ENCODE measurements around the gene SPATA31A6.
"Not testable (repeated sequence)": the region's sequence is repeated elsewhere in the genome, so short reads cannot be mapped to it uniquely, and the experiment has no call there.

SPATA31A6 gene

GRCh38 chr9:42183359-42183758, at the start of gene SPATA31A6:
Gene SPATA31A6, plus strand, starts transcription at chr9:42183659. Its CDS starts 29 bp downstream, at chr9:42183688.
- DNase-seq = not testable (repeated sequence)

- peak; percentile 14 for DNase-seq
Measured at GRCh38 chr9:42160299-42160698, 23.2 kb upstream of the SPATA31A6 start.

GRCh38 chr9:42219861-42220260, 36.4 kb downstream of the SPATA31A6 start:
- not testable (repeated sequence) for DNase-seq

GRCh38 chr9:42223230-42223629, 39.8 kb downstream of the SPATA31A6 start:
- DNase-seq = not testable (repeated sequence)

GRCh38 chr9:42233031-42233430, 49.6 kb downstream of the SPATA31A6 start:
- not testable (repeated sequence) for DNase-seq

- DNase-seq = not testable (repeated sequence)
Measured at GRCh38 chr9:42234610-42235009, 51.2 kb downstream of the SPATA31A6 start.

GRCh38 chr9:42235352-42235991, 52.0 kb downstream of the SPATA31A6 start:
- not testable (repeated sequence) for DNase-seq

- not testable (repeated sequence) for DNase-seq
Measured at GRCh38 chr9:42236097-42236496, 52.6 kb downstream of the SPATA31A6 start.

GRCh38 chr9:42237381-42237780, 53.9 kb downstream of the SPATA31A6 start:
- DNase-seq = not testable (repeated sequence)

- not testable (repeated sequence) for DNase-seq
Measured at GRCh38 chr9:42238862-42239261, 55.4 kb downstream of the SPATA31A6 start.
